Measurements from ENCODE around the gene ZFP1.
"Not testable (repeated sequence)": the region's sequence is repeated elsewhere in the genome, so short reads cannot be mapped to it uniquely, and the experiment has no call there.

ZFP1 gene

GRCh38 chr16:75204905-75205304, 56.6 kb downstream of the ZFP1 start:
- DNase-seq (ENCODE audit: low spot score) = not testable (repeated sequence)

- DNase-seq (ENCODE audit: low spot score) = not testable (repeated sequence)
Measured at GRCh38 chr16:75205438-75205837, 57.1 kb downstream of the ZFP1 start.

- not testable (repeated sequence) for DNase-seq (ENCODE audit: low spot score)
Measured at GRCh38 chr16:75205961-75206748, 57.8 kb downstream of the ZFP1 start.

- DNase-seq (ENCODE audit: low spot score) = no peak
Measured at GRCh38 chr16:75206749-75207451, 58.6 kb downstream of the ZFP1 start, which contains the start of gene CTRB2. Gene CTRB2 (minus strand): TSS chr16:75207161. CDS start chr16:75207141, 20 bp downstream.

- DNase-seq (ENCODE audit: low spot score) = no peak
Measured at GRCh38 chr16:75207831-75208230, 59.5 kb downstream of the ZFP1 start.

- no peak for DNase-seq (ENCODE audit: low spot score)
Measured at GRCh38 chr16:75208242-75208825, 60.0 kb downstream of the ZFP1 start.

GRCh38 chr16:75208861-75209505, 60.7 kb downstream of the ZFP1 start:
- DNase-seq (ENCODE audit: low spot score) = no peak

- DNase-seq (ENCODE audit: low spot score) = not testable (repeated sequence)
Measured at GRCh38 chr16:75209514-75209913, 61.2 kb downstream of the ZFP1 start.

GRCh38 chr16:75209944-75210343, 61.6 kb downstream of the ZFP1 start:
- no peak for DNase-seq (ENCODE audit: low spot score)

GRCh38 chr16:75211286-75211685, 63.0 kb downstream of the ZFP1 start:
- not testable (repeated sequence) for DNase-seq (ENCODE audit: low spot score)

- DNase-seq (ENCODE audit: low spot score) = no peak
Measured at GRCh38 chr16:75216127-75216526, 67.8 kb downstream of the ZFP1 start.

GRCh38 chr16:75216576-75216975, 68.3 kb downstream of the ZFP1 start:
- no peak for DNase-seq (ENCODE audit: low spot score)

GRCh38 chr16:75217389-75217851, 69.1 kb downstream of the ZFP1 start:
- no peak for DNase-seq (ENCODE audit: low spot score)

- no peak for DNase-seq (ENCODE audit: low spot score)
Measured at GRCh38 chr16:75218256-75219076, 70.1 kb downstream of the ZFP1 start, which contains the start of gene CTRB1. Gene CTRB1 (plus strand): TSS chr16:75218988. CDS start chr16:75219008, 20 bp downstream.

GRCh38 chr16:75219088-75219487, 70.8 kb downstream of the ZFP1 start:
- no peak for DNase-seq (ENCODE audit: low spot score)

- DNase-seq (ENCODE audit: low spot score) = no peak
Measured at GRCh38 chr16:75219838-75220237, 71.5 kb downstream of the ZFP1 start.

Data from putamen (tissue), 1 donor.